ENCODE results near the gene RRP12.
"Not testable (repeated sequence)": the region's sequence is repeated elsewhere in the genome, so short reads cannot be mapped to it uniquely, and the experiment has no call there.

RRP12 gene

DNA sequence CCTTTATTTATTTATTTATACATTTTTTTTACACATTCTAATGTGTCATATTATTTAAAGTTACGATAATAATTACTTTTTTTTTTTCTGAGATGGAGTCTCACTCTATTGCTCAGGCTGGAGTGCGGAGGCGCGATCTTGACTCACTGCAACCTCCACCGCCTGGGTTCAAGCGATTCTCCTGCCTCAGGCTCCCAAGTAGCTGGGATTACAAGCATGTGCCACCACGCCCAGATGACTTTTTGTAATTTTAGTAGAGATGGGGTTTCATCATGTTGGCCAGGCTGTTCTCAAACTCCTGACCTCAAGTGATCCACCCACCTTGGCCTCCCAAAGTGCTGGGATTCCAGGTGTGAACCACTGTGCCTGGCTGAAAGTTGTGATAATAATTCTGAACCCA, 5.3 kb upstream of the RRP12 start:
- DNase-seq (ENCODE audit: low read depth) = not testable (repeated sequence)

DNA sequence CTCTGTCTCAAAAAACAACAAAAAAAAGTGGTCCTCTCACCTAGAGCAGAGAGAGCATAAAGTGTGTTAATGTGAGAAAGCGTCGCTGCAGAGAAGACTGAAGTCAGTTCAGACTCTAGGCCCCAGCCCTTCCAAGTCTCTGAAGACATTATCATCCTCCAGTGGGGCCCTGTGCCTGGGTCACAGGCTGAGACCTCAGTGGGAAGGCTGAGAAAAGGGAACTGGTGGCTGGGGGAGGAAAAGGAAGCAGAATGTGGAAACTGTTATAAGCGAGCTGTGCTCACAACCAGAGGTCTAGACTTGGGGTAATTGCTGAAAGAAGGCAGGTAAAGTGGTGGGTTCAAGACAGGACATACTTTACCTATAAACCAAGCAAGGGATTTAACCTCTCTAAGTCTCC, 4.9 kb upstream of the RRP12 start:
- no peak for DNase-seq (ENCODE audit: low read depth)

- DNase-seq (ENCODE audit: low read depth) = no peak
Measured at GRCh38 chr10:97404044-97404443, 2.9 kb upstream of the RRP12 start.

- DNase-seq (ENCODE audit: low read depth) = no peak
Measured at GRCh38 chr10:97401455-97401919, 347 bp upstream of the RRP12 start.

DNA sequence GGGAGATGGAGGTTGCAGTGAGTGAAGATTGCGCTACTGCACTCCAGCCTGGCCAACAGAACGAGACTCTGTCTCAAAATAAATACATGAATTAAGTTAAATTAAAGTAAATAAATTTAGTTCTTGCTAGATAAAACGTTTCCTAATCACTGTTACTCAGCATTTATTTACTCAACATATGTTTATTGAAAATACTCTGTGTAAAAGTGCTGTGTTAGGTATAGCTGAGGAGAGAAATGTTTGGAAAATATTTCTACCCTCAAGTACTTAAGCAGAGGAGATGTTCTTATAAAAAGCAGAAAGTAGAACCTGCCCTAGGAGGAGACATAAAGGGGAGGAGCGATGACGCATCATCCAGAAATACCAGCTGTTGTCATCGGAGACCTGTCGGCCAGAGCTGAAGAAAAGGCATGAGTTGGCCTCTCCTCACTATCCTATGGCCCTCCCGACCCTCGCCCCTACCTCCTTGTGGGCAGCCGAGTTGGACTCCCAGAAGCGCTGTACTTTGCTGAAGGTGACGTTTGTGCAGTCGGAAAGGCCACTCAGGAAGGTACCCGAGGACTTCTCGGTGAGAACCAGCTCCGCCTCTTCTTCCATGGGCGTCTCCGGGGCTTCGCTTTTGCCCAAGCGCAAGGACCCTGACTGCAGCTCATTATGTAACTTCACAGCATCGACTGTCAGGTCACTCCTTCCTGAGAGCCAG, 1.1 kb downstream of the RRP12 start:
- DNase-seq (ENCODE audit: low read depth) = no peak

DNA sequence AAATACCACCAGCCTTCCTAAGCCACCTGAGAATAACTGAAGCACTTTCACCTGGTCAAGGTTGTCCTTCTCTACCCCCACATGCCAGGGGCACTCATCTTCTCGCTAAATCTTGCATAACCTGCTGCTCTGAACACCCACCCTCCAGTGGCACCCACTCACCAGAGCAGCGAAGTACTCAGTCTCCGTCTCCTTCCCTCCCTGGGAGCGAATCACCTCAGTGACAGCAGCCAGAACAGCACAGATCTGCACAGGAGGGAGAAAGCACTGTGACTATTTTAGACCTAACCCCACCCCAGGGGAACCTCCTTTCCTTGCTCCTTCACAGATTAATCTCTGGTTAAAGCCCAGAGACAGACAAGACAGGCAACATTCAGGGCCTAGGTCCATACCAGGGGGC, 5.1 kb downstream of the RRP12 start:
- no peak for DNase-seq (ENCODE audit: low read depth)

GRCh38 chr10:97393034-97393573, 8.0 kb downstream of the RRP12 start:
- DNase-seq (ENCODE audit: low read depth) = no peak

GRCh38 chr10:97390091-97390490, 11.0 kb downstream of the RRP12 start:
- no peak for DNase-seq (ENCODE audit: low read depth)

DNA sequence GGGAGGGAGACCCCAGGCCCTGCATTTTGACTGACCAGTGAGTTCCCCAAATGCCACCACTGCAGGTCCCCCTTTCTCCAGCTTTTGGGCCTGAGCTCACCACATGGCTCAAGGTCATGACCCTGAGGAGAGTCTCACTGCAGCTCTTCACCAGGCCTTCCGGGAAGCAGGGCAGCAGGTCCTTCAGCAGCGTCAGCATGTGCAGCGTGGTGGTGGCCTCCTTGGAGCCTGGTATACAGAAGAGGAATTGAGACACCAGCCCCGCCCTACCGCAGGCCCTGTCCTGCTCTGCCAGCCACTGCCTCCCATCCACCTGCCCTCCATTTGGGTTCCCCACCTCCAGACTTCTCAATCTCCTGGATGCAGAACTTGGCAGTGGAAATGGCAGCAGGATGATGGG, 13.0 kb downstream of the RRP12 start:
- DNase-seq (ENCODE audit: low read depth) = no peak

DNA sequence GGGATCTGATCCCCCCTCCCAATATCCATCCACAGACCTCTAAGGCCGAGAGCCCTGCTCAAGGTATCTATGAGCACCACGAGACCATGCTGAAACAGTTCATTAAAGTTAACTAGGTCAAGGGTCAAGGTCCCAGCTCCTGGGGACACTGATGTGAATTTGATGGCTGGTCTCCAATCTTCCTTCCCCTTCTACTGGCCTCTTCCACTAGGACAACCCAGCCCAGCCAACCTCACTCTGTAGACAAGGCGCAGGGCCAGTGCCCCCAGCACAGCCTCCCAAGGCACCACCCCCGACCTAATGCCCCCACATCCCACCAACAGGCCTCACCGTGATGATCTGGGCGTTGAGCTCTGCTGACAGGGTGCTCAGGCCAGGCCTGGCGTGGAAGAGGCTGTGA, 15.6 kb downstream of the RRP12 start:
- no peak for DNase-seq (ENCODE audit: low read depth)

DNA sequence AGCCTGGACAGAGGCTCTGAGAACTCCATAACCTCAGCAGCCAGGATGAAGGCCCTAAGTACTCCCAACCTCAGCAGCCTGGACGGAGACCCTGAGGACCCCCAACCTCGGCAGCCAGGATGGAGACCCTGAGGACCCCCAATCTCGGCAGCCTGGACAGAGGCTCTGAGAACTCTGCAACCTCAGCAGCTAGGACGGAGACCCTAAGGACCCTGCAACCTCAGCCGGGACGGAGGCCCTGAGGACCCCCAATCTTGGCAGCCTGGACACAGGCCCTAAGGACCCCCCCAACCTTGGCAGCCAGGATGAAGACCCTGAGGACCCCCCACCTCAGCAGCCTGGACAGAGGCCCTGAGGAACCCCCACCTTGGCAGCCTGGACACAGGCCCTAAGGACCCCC, 16.5 kb downstream of the RRP12 start:
- no peak for DNase-seq (ENCODE audit: low read depth)

- no peak for DNase-seq (ENCODE audit: low read depth)
Measured at GRCh38 chr10:97384156-97384555, 17.0 kb downstream of the RRP12 start.

DNA sequence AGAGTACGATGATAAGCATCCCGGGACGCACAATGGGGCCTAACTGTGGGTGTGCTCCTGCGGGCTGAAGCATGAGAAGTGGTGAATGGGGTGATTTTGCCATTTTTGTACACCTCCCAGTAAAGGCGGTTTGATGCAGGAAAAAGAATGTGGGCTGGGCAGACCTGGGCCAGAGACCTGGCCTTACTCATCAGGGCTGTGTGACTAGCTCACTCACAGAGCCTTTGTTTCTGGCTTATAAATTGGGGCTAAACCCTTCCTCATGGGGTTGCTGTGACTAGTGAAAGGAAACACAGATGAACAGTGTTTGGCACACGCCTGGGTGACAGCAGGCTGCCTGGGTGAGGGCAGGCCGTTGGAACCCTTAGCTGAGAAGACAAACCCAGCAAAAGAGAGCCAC, 18.0 kb downstream of the RRP12 start:
- DNase-seq (ENCODE audit: low read depth) = no peak

DNA sequence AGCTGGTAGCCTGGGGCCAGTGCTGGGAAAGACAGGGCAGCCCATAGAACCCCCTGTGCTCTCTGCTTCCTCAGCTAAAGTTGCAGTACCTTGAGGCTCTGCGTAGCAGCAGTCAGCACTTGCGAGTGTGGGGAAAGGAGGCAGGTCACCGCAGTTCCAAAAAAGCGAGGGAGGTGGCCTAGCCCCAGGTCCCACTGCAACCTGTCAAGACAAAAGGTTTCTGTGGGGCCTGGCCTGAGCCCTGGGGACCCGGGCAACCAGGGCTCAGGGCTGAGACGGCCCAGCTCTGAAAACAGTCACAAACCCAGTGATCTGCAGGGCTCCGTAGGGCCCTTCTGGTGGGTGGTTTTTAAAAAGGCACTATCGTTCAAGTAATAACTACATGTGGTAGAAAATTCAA, 19.5 kb downstream of the RRP12 start:
- DNase-seq (ENCODE audit: low read depth) = no peak

GRCh38 chr10:97380516-97380915, 20.6 kb downstream of the RRP12 start:
- no peak for DNase-seq (ENCODE audit: low read depth)

DNA sequence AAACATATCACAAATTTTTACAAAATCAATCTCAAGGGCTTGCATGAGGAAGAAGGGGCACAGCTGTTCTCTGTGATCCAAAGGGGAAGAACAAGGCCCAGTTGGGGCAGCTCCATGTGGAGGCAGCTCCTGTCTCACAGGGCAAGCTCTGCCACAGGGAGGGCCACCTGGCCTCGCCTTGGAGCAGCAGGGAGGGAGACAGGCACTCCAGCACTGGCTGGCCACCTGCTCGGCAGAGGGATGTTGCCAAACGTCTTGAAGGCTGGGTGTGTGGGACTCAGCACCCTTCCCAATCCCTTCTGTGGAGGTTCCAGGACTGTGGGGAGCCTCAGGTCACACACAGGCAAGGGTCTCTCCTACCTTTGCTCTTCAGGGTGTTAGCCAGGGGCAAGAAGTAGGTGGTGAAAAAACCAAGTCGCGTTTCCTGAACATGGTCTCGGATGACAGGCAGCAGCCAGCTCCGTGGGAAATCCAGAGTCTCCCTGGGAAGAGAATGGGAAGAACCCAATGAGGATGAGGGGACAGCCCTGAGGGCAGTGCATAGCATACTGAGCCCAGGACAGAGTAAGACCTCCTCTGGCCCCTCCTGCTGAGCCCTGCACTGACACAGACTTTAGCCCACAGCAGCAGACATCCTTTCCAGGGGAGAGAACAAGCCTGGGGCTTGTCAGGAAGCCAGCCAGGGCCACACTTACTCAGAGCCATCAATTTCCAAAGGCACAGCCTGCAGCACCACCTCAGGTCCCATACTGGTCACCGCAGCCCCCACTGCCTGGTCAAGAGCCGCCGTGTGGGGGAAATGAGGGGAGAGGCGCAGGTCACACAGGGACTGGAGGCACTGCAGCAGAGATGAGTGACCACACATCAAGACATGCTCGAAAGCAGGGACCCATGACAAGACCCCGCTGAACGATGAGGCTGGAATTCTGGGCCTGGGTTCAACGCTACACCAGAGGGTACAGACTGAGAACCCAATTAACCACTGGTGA, 21.9 kb downstream of the RRP12 start:
- DNase-seq (ENCODE audit: low read depth) = no peak

DNA sequence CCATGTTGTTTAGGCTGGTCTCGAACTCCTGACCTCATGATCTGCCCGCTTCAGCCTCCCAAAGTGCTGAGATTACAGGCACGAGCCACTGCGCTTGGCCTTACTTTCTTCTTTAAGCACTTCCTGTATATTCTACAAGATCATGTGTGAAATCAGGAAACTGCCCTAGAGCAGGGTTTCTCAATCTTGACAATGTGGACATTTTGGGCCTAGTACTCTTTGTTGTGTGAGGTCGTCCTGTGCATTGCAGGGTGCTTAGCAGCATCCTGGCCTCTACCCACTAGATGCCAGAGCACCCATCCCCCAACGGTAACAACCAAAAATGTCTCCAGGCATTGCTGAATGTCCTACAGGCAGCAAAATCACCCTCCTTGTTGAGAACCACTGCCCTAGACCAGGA, 24.7 kb downstream of the RRP12 start:
- no peak for DNase-seq (ENCODE audit: low read depth)

DNA sequence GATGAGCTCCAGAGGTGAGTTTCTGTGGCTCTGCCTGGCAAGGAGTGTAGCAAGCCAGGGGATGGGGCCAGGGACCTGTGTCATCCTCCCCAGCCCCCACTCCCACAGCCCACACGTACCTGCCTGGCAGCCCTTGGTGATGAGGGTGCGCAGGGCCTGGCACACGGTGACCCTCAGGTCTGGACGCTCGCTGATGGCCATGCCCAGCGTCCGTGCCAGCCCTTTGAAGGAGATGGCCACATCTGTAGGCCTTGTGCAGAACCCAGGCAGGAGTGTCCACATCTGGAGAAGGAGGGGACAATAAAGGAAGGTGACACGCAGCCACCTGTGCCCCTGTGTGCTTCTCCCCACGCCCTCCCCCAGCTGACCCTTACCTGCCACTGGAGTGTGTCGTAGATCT, 27.7 kb downstream of the RRP12 start:
- DNase-seq (ENCODE audit: low read depth) = no peak

DNA sequence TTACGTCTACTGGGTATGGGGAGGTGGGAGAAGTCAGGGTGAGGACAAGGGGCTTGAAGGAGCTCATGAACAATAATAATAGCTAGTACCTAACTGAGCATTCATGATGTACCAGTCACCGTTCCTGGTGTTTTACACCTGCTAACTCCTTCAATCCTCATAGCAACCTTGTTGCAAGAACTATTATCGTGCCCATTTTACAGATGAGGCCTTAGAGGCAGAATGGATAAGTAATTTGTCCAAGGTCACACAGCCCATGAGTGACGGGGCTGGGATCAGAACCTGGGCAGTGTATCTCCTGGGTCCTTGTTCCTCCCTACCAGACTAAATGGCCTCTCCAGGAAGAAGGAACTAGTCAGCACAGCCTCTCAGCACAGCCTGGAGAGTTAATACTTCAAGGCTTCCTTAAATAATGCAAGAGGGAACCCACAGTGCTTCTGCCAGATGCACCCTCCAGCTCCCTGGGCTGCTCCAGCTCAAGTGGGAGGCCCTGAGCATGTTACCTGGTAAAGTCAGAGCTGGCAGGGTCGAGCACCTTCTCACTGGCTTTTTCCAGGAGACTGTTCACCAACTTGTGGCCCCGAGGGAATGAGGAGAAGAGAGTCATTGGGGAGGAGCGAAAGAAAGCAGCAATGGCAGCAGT, 28.8 kb downstream of the RRP12 start:
- DNase-seq (ENCODE audit: low read depth) = no peak

DNA sequence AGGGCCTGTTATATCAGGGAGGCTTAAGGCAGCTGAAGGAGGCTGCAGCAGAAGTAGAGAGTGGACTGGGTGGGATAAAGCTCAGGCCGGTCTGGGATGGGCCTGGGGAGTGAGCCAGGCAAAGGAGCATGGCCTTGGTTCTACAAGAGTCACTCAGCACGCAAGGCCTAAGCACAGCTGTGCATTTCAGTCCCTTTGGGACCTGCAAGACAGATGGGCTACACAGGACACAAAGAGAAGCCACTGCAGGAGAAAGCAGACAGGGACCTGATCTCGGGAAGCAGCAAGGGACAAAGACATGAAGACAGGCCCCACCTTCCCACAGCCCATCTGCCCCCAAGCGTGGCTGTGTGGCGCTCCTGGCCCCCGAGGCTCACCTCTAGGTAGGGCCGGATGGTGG, 29.4 kb downstream of the RRP12 start:
- DNase-seq (ENCODE audit: low read depth) = no peak

DNA sequence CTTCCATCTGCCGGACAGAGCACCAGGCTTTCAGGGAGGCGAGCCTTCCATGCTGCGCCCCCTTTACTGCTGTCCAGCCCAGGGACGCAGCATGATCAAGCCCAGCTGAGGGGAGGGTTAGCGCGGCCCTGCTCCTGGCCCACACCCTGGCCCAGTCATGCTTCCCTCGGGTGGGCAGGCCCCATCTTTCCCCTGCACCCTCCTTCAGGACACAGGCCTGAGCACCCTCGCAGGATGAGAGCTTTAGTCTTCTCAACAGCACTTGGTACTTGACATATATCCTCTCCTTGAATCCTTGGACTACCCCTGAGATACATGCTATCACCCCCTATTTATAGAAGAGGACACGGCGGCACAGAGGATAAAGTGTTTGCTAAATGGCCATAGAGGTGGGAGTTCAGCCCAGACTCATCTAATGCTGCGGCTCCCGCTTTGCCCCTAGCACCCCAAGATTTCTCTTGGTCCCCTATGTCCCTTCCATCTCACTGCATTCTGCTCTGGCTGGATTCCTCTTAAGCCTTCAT, 34.0 kb downstream of the RRP12 start:
- DNase-seq (ENCODE audit: low read depth) = no peak

- no peak for DNase-seq (ENCODE audit: low read depth)
Measured at GRCh38 chr10:97366572-97366971, 34.6 kb downstream of the RRP12 start.

All from stimulated activated CD8-positive, alpha-beta memory T cell treated with anti-CD3 and anti-CD28 coated beads, Interleukin-4, amount 100 ng/mL, for 24 hours (primary cell).